MCF 10A (cell line): ENCODE measurements around the gene HTRA3. TPM values are rescaled to one million over a fixed set of nuclear protein-coding genes. Genes with fewer than 3 reads are reported as not detected.

Source experiments
- BruUV-seq: library from RNA; stranded (reverse); fragments of 400-500 nt; replicated peaks from 2 replicates; lab custom pipeline; 2021; lab: Mats Ljungman, UMichigan
- CTCF ChIA-PET: fragments of 300-600 bp; sonication (Branson Sonifier 250); formaldehyde crosslinking; extraction: SDS; loops from one replicate; lab custom pipeline; 2021; ENCODE audit warnings: antibody characterized with exemption, inconsistent platforms; lab: Yijun Ruan, JAX
- POLR2A ChIA-PET: fragments of 300-600, 350-650 bp; sonication (Branson Sonifier 250); formaldehyde crosslinking; extraction: SDS; loops from one replicate; lab custom pipeline; 2020; ENCODE audit warnings: antibody characterized with exemption, inconsistent platforms; lab: Yijun Ruan, JAX
- DNase-seq: peaks from one replicate; pipeline ENCODE4 v3.0.0-alpha.2; 2018; ENCODE audit not compliant: unreplicated experiment
- H3K27ac Mint-ChIP-seq: one replicate; pipeline ENCODE4 v1.8.0; 2022; ENCODE audit warnings: mild to moderate bottlenecking, low read depth, mixed read lengths; ENCODE audit not compliant: unreplicated experiment
- H3K27me3 Mint-ChIP-seq: one replicate; pipeline ENCODE4 v1.8.0; 2022; ENCODE audit warnings: mixed read lengths; ENCODE audit not compliant: insufficient read depth, unreplicated experiment
- H3K36me3 Mint-ChIP-seq: one replicate; pipeline ENCODE4 v1.8.0; 2022; ENCODE audit warnings: mild to moderate bottlenecking, moderate library complexity, mixed read lengths; ENCODE audit not compliant: insufficient read depth, unreplicated experiment
- H3K4me1 Mint-ChIP-seq: one replicate; pipeline ENCODE4 v1.8.0; 2022; ENCODE audit warnings: mixed read lengths; ENCODE audit not compliant: insufficient read depth, unreplicated experiment
- H3K4me3 Mint-ChIP-seq: one replicate; pipeline ENCODE4 v1.8.0; 2022; ENCODE audit warnings: mild to moderate bottlenecking, moderate library complexity, mixed read lengths; ENCODE audit not compliant: unreplicated experiment
- H3K9me3 Mint-ChIP-seq: one replicate; pipeline ENCODE4 v1.8.0; 2022; ENCODE audit warnings: mixed read lengths; ENCODE audit not compliant: unreplicated experiment
- CTCF ChIP-seq: fragments of 200-600 bp; IDR thresholded peaks from one replicate; pipeline ENCODE4 v1.8.0; 2022; ENCODE audit warnings: antibody characterized with exemption, mild to moderate bottlenecking; ENCODE audit not compliant: unreplicated experiment
- intact Hi-C: fragments of 100-400 bp; cut with micrococcal nuclease; formaldehyde crosslinking; loops from 2 replicates; pipeline ENCODE4 v1.14.1; 2022
- total RNA-seq: library from RNA; stranded (reverse); gene quantifications from 2 replicates; pipeline ENCODE4 v1.2.3, GENCODE V29; 2022

HTRA3 gene
- total RNA-seq, 1 experiment from 2014 or later: not detected

- BruUV-seq: no TSS peak
- no peak overlapping the region for H3K4me3 Mint-ChIP-seq
- no peaks in the 10 kb centered on the region for H3K36me3 Mint-ChIP-seq
- H3K4me1 Mint-ChIP-seq: no peaks in the 10 kb centered on the region
- no peak overlapping the region for H3K27ac Mint-ChIP-seq
- intact Hi-C loops: no loop called here
- DNase-seq: no peak
- H3K9me3 Mint-ChIP-seq: no peaks in the 10 kb centered on the region
- ChIA-PET CTCF (interaction anchor here (0.6 to 1.4 kb wide), 5 partner anchors 21 to 161 kb away, joined by 3 to 5 read pairs (median 5); no protein-coding TSS in a partner anchor), POLR2A (interaction anchor here (1.2 kb wide), 1 partner anchor 40 kb away, joined by 4 read pairs; no protein-coding TSS in a partner anchor)
- no peak for TF ChIP-seq CTCF
- no peaks in the 10 kb centered on the region for H3K27me3 Mint-ChIP-seq
These were observed 23.4 kb upstream of the HTRA3 start for GRCh38 chr4:8245884-8246833.

GRCh38 chr4:8247047-8247930 is 22.3 kb upstream of the HTRA3 start:
- H3K36me3 Mint-ChIP-seq: no peaks in the 10 kb centered on the region
- no peak for DNase-seq
- ChIA-PET CTCF (interaction anchor here (1.0 kb wide), 1 partner anchor 198 kb away, joined by 3 read pairs; no protein-coding TSS in a partner anchor), POLR2A (interaction anchor here (1.2 kb wide), 1 partner anchor 38 kb away, joined by 4 read pairs; no protein-coding TSS in a partner anchor)
- intact Hi-C loops: no loop called here
- H3K4me3 Mint-ChIP-seq: no peak overlapping the region
- H3K27ac Mint-ChIP-seq: no peak overlapping the region
- no peaks in the 10 kb centered on the region for H3K9me3 Mint-ChIP-seq
- no TSS peak for BruUV-seq
- no peaks in the 10 kb centered on the region for H3K27me3 Mint-ChIP-seq
- no peak for TF ChIP-seq CTCF
- H3K4me1 Mint-ChIP-seq: no peaks in the 10 kb centered on the region

GRCh38 chr4:8248091-8248490 is 21.5 kb upstream of the HTRA3 start:
- no TSS peak for BruUV-seq
- DNase-seq: peak; percentile 74
- Mint-ChIP-seq H3K4me3 (no peak overlapping the region), H3K4me1 (no peaks in the 10 kb centered on the region), H3K9me3 (no peaks in the 10 kb centered on the region), H3K27ac (no peak overlapping the region), H3K27me3 (no peaks in the 10 kb centered on the region), H3K36me3 (no peaks in the 10 kb centered on the region)
- TF ChIP-seq CTCF: no peak
- ChIA-PET POLR2A (no interaction called here), CTCF (interaction anchor here (1.0 kb wide), 1 partner anchor 197 kb away, joined by 3 read pairs; no protein-coding TSS in a partner anchor)
- intact Hi-C loops: no loop called here
